Mammary epithelial cell (primary cell): ENCODE results near the gene ELK4.

ENCODE experiments used
- EZH2 ChIP-seq: IDR thresholded peaks from 2 replicates; pipeline ENCODE4 v1.6.1; 2012; ENCODE audit warnings: low read length, inconsistent platforms, borderline replicate concordance
- TF ChIP-seq, protein P1 (sequence below), 2 donors: IDR thresholded peaks in 1 of 2; conservative IDR thresholded peaks in 1 of 2; 2 replicates each; pipeline ENCODE4 v1.5.1; 2011 to 2012; ENCODE audit warnings: inconsistent platforms in 2 of 2, low read length in 2 of 2, mild to moderate bottlenecking in 2 of 2, control low read depth in 1 of 2, low read depth in 1 of 2; ENCODE audit not compliant: insufficient read depth in 1 of 2; ENCODE audit errors: extremely low read depth in 1 of 2

DNA sequence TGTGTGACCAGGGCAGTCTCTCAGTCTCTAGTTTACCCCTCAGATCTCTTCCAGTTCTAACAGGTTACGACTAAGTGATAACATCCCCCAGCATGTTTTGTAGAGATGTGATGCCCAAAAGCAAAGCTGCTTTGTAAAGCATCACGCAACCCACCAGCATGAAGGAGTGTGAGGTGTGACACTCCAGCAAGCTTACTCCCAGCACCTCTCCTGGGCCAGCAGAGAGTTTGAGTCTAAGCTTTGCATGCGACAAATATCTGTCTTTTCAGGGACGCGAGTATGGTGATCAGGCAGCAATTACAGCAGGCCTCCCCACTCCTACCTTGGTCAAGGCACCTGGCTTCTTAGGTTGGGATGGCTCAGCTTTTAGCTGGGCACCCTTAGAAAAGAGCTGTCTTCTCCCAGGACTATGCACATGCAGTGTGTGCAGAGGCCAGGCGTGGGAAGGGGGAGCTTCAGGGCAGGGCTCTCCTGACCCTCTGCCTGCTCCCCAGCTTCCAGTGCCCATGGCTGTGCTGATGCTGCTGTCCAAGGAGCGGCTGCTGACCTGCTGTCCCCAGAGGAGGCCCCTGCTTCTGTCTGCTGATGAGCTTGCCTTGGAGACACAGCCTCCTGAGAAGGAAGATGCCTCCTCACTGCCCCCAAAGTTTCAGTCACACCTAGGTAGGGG lies 48.2 kb downstream of the ELK4 start:
- TF ChIP-seq, protein P1, sequence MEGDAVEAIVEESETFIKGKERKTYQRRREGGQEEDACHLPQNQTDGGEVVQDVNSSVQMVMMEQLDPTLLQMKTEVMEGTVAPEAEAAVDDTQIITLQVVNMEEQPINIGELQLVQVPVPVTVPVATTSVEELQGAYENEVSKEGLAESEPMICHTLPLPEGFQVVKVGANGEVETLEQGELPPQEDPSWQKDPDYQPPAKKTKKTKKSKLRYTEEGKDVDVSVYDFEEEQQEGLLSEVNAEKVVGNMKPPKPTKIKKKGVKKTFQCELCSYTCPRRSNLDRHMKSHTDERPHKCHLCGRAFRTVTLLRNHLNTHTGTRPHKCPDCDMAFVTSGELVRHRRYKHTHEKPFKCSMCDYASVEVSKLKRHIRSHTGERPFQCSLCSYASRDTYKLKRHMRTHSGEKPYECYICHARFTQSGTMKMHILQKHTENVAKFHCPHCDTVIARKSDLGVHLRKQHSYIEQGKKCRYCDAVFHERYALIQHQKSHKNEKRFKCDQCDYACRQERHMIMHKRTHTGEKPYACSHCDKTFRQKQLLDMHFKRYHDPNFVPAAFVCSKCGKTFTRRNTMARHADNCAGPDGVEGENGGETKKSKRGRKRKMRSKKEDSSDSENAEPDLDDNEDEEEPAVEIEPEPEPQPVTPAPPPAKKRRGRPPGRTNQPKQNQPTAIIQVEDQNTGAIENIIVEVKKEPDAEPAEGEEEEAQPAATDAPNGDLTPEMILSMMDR (conservative IDR thresholded peaks at IDR 0.05 in 1 of 2, IDR thresholded peaks at IDR 0.05 in 1 of 2; ENCODE audit: extremely low read depth in 1 of 2, insufficient read depth in 1 of 2, low read depth in 1 of 2, low read length in 2 of 2), result no peak
- no peak for TF ChIP-seq EZH2
